NCI-H2029 treated with DMSO at 0.1 percent for 48 hours (cell line): ENCODE results near the gene AGAP3.

Experiments used
- DNase-seq: peaks from one replicate; lab custom pipeline; 2025; lab: John Stamatoyannopoulos, UW

The AGAP3 gene

GRCh38 chr7:151074817-151075661 is 11.2 kb upstream of the AGAP3 start:
- no peak for DNase-seq

GRCh38 chr7:151075662-151075971 is 10.7 kb upstream of the AGAP3 start:
- no peak for DNase-seq

GRCh38 chr7:151075978-151076426 is 10.3 kb upstream of the AGAP3 start:
- DNase-seq, result no peak

- no peak for DNase-seq
These were observed 9.2 kb upstream of the AGAP3 start for GRCh38 chr7:151076863-151077704.

- no peak for DNase-seq
These were observed 8.5 kb upstream of the AGAP3 start for GRCh38 chr7:151077705-151078232.

- no peak for DNase-seq
These were observed 7.8 kb upstream of the AGAP3 start for GRCh38 chr7:151078233-151079040.

GRCh38 chr7:151079199-151079910 is 6.9 kb upstream of the AGAP3 start:
- DNase-seq, result no peak

- DNase-seq, result no peak
These were observed 6.2 kb upstream of the AGAP3 start for GRCh38 chr7:151080067-151080521.

GRCh38 chr7:151080522-151081169 is 5.6 kb upstream of the AGAP3 start, which contains the start of gene FASTK:
Gene FASTK, minus strand, starts transcription at chr7:151080809. Its CDS starts 43 bp downstream, at chr7:151080766.
- peak; percentile 67 for DNase-seq

GRCh38 chr7:151081170-151082101 is 4.8 kb upstream of the AGAP3 start:
- no peak for DNase-seq

- DNase-seq, result no peak
These were observed 3.9 kb upstream of the AGAP3 start for GRCh38 chr7:151082141-151083070.

GRCh38 chr7:151083071-151083823 is 3.0 kb upstream of the AGAP3 start, which contains the start of gene TMUB1:
Gene TMUB1, minus strand, starts transcription at chr7:151083493. Its CDS starts 930 bp downstream, at chr7:151082563.
- peak; percentile 42 for DNase-seq

GRCh38 chr7:151083824-151084160 is 2.5 kb upstream of the AGAP3 start:
- no peak for DNase-seq

GRCh38 chr7:151085329-151085690 is 965 bp upstream of the AGAP3 start:
- no peak for DNase-seq

- no peak for DNase-seq
These were observed 548 bp downstream of the AGAP3 start for GRCh38 chr7:151086802-151087244.

GRCh38 chr7:151087245-151088018 is 1.2 kb downstream of the AGAP3 start:
- no peak for DNase-seq
